Activated naive CD4-positive, alpha-beta T cell treated with Interleukin-2 at 50 U/mL for 16 hours (primary cell): ENCODE measurements around the gene TOR3A.
"Not testable (repeated sequence)": the region's sequence is repeated elsewhere in the genome, so short reads cannot be mapped to it uniquely, and the experiment has no call there.

Experiments
- DNase-seq: peaks from one replicate; pipeline ENCODE4 v3.0.0-alpha.2; 2020

The TOR3A gene, protein sequence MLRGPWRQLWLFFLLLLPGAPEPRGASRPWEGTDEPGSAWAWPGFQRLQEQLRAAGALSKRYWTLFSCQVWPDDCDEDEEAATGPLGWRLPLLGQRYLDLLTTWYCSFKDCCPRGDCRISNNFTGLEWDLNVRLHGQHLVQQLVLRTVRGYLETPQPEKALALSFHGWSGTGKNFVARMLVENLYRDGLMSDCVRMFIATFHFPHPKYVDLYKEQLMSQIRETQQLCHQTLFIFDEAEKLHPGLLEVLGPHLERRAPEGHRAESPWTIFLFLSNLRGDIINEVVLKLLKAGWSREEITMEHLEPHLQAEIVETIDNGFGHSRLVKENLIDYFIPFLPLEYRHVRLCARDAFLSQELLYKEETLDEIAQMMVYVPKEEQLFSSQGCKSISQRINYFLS

DNA sequence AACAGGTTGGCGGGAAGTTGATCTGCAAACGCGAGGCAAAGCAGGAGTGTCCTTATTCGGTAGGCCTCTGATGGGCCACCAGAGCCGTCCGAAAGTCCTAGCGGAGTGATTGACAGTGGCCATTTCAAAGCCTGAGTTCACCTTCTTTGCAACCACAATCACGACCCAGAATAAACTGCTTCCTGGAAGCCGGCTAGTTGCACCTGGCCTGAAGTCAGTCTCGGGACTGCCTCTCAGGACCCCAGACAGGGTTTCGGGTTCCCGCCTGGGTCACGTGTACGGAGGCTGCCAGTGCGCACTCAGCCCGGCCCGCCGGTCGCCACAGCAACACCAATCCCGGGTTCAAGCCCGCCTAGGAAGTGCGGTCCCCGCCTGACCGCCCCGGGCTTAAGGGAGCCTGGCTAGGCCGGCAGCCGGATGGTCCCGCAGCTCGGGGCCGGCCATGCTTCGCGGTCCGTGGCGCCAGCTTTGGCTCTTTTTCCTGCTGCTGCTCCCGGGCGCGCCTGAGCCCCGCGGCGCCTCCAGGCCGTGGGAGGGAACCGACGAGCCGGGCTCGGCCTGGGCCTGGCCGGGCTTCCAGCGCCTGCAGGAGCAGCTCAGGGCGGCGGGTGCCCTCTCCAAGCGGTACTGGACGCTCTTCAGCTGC, at the start of gene TOR3A:
Gene TOR3A (plus strand): TSS at position 384 of the 646 bp plus-strand sequence. CDS start 59 bp downstream, at position 443.
- peak; percentile 79 for DNase-seq

DNA sequence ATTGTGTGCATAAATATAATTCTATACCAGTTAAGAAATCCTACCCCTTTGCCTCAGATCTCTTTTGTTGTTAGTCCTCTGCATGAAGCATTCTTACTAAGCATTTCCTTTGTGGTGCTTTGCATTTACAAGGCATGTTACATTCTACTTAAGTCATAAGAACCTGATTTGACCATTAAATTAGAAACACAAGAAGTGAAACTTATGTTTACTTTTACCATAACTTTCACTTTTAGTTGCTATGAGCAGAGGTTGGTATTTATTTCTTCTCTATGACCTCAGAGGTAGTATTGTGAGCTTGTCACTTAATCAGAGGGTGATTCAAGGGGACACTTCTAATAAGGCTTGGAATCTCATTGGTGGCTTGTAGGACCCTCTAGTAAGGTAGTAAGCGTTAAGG, 47.1 kb upstream of the TOR3A start:
- no peak for DNase-seq

DNA sequence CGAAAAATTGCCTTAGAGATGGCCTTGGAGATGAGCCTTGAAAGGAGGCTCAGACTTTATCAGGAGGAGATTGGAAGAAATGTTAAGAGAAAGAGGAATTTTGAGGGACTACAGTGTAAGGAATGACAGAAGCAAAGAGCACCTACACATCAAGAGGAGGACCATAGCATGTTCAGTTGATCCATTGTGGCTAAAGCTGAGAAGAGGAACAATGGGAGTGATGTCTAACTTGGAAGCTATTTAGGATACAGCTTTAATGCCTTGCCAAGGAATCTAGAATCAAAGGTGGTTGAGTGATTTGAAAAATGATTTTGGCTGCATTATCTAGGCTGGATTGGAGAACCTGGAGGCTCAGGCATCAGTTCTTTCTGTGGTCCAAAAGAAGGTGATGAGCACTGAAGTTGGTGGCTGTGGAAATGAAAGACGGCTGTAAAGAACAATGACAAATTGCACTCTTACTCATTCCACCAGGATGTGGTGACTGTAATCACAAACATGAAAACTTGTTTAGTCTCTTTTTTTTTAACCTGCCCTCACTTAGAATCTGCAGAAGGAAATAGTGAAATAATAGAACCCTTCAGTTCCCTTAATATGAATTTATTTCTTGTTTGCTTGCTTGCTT, 44.9 kb upstream of the TOR3A start:
- peak; percentile 14 for DNase-seq

DNA sequence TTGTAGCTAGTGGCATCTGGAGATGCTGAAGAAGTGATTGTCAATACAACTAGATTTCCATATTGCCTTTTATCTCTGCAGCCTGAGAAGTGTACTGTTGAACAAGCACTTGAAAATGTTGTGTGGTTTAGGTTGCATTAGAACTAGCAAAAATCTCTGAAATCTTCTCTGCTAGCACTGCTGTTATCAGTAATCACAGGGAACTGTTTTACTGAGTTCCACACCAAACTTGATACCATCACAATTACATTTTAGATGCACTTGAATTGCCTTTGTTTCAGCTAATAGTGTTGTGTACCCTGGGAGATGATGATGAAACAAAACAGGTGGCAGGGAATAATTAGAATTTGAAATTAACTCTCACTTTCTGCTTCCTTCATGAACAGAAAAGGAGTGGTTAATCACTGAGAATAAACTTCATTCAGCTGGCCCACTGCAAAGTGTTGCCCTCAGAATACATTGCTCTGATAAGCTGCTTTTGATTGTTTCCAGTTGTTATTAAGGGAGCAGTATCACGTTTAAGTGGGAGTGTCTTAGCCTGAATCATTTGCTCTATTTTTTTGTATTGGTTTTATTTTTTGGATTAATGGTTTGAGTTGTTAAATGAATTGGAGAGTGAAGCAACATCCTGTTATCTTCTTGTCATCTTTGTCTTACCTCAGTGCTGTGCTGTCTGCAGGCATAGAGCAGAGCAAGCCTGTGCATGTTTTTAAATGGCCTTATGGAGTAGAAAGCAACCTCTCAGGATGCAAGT, 43.2 kb upstream of the TOR3A start:
- no peak for DNase-seq

DNA sequence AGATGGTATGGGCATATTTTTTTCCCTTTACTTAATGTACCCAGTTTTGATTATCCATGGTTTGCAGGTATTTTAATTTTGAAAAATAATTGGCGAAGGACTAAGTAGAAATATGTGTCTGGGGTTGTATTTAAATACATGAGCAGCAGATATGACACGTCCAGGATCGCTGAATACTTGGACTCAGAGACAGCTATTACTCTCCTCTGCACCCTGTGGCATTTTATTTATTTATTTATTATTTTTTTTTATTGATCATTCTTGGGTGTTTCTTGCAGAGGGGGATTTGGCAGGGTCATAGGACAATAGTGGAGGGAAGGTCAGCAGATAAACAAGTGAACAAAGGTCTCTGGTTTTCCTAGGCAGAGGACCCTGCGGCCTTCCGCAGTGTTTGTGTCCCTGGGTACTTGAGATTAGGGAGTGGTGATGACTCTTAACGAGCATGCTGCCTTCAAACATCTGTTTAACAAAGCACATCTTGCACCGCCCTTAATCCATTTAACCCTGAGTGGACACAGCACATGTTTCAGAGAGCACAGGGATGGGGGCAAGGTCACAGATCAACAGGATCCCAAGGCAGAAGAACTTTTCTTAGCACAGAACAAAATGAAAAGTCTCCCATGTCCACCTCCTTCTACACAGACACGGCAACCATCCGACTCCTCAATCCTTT, 42.2 kb upstream of the TOR3A start:
- DNase-seq: not testable (repeated sequence)

DNA sequence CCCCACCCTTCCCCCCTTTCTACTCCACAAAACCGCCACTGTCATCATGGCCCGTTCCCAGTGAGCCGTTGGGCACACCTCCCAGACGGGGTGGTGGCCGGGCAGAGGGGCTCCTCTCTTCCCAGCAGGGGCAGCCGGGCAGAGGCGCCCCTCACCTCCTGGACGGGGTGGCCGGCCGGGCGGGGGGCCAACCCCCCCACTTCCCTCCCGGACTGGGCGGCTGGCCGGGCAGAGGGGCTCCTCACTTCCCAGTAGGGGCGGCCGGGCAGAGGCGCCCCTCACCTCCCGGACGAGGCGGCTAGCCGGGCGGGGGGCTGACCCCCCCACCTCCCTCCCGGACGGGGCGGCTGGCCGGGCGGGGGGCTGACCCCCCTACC, 41.7 kb upstream of the TOR3A start:
- not testable (repeated sequence) for DNase-seq

DNA sequence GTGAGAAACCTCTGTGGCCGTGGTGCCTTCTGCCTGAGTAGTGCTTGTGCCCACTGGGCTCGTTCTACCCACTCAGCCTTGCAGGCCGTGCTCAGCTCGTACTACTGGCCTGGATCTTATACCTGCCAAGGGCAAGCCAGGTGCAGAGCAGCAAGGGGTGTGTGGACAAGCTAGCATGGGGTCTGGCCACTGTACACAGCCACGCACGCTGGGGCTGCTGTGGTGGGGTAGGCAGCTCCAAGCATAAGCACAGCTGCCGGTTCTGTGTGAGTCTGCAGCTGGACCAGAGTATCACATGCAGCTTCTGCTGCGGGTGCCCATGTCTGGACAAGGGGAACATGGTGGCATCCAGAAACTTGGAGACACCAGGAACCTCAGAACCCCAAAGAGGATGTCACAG, 39.8 kb upstream of the TOR3A start:
- DNase-seq: no peak

DNA sequence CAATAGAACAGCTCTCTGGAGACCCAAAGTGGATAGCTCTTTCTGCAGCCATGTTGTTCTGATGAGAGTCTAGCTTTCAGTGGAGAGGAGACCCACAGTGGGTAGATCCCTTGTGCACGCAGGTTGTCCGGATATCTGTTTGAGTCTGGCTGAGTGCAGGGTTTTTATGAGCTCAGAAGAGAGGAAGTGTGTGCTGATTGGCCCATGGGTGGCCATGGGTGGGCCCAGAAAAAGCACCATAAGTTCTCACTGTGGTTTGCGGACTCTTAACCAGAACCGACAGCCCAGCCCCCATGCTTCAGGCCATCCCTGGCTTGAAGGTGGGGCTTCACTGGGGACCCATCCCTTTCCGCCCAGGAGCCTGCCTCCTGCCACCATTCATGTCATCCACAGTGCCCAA, 39.2 kb upstream of the TOR3A start:
- no peak for DNase-seq

DNA sequence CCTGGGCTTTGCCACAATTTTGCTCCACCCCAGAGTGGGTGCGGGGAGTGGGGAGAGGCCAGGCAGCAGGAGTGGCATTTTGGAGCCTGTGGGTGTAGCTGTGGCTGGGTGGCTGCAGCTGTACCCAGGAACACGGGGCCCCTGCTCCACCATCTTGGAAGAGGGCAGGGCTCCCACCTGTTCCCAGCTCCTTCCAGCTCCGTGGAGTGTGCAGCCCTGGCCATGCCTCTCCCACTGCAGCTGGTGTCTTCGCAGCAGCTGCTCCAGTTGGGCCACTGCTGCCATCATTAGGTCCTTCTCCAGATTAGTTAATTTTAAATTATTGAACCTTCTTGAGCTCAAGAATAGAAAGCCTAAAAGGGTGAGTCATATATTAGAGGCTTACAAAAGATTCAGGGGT, 38.6 kb upstream of the TOR3A start:
- no peak for DNase-seq

DNA sequence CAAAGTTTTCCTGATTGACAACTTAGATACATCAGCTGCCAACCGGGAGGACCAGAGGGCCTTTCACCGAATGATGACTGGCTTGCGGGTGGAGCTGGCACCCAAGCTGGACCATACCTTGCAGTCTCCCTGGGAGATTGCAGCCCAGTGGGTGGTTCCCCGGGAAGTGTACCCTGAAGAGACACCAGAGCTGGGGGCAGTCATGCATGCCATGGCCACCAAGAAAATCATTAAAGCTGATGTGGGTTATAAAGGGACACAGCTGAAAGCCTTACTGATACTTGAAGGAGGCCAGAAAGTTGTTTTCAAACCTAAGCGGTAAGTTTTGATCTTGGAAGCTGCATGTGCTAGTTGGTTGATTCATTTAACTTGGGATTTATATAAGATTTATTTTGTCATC, 38.0 kb upstream of the TOR3A start:
- DNase-seq: no peak

DNA sequence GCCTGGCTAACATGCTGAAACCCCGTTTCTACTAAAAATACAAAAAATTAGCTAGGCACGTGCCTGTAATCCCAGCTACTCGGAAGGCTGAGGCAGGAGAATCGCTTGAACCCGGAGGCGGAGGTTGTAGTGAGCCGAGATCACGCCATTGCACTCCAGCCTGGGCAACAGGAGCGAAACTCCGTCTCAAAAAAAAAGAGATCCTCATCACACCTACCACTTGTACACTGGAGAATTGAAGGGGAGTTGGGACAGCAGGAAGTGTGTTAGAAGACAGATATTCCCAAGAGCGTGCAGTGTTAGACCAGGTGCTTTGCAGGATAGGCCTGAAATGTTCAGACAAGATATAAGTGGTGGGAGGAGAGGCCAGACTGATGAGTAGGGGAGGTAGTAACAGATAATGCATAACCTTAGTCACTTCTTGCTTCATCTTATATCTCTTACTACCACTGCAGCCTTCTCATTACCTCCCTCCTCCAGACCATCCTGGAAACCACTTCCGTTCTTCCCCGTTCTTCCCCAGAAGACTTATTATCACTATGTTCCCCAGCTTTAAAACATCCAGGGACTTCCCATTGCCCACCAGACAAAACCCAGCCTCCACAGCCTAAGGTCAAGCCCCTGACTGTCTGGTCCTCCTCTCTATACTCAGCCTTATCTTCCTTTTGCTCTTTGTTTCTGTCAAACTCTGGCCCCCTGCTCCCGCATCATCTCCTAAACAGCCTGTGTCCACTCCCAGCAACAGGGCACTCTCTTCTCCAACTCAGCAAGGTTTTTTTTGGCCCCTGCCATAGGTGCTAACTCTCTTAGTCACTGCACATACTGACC, 34.8 kb upstream of the TOR3A start:
- no peak for DNase-seq

DNA sequence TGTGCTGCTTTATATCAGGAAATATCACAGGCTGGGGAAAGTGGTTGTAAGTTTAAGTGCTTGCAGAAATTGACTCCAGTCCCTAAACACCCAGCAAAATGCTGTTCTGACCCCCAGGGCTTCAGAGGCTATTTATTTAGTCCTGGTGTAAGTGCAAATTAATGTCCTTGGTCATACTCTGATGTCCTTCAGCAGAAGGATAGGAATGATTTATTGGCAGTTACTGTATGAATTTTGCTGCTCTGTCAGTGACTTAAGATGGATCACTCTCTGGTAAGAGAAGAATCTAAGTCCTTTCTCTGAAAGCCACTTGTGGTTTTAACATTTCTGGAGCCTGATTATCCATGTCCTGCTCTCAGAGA, 34.3 kb upstream of the TOR3A start:
- DNase-seq: no peak

DNA sequence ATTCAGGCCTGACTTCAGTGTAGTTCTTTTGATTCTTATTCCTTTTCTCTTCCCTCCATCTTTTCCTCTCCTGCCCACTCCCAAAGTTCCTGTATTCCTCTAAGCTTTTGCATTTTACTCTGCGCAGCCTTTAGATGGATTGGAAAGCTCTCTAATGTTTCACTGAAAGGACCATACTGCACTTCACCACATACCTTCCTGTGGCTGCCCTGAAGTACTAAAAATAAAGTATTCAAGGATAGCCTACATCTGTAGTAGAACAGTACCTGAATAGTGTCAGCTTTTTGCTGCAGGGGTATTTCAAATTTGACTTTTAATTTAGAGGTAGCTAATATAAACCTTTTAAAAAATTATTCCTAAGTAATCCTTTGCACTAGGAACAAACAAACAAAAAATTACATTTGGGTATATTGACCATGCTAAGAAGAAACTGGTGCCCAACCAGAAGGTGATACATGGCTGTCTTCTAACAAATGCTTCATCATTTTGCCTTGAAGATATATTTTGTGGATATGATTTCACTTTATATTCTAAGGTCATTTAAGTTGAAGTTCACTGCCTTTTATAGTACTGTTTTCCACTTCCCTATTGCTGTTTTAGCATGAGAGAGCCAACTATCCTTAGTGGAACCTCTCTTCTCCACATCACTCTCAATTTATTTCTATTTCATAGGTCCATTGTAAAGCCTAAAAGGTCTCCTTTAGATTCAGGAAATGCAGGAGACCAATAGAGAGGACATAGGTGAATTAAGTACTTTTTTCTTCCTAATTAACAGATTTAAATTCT, 33.3 kb upstream of the TOR3A start:
- DNase-seq: no peak

DNA sequence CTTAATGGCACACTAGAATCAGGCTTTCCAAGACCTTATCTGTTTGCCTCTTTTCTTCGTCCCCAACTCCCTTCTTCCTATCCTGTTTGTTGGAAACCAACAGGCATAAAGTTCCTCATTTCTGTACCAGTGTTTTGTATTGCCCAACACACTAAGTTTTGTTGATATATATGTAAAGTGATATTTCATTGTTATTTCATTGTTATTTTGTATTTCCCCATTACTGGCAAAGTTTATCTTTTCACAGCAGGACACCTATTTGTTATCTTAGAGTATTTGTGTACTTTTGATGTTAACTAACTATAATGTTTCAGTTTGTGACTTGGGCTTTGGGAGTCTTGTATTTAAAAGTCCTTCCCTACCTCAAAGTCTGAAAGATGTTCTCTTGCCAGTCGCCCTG, 29.1 kb upstream of the TOR3A start:
- DNase-seq: no peak

DNA sequence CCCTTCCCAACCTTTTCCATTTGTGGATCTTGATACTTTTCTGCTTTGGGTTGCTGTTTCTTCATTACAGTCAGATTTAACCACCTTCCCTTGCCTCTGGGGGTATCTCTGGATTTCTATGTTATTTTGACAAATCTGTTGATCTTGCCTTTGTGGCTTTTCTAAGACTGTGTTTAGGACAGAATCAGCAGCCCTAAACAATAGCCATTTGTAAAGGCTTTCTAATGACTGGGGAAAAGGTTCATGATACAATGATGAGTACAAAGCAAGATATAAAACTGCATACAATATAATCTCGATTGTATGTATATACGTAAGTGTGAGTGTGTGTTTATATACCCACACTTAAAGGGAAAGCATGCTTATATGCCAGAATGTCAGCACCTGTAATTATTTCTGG, 28.4 kb upstream of the TOR3A start:
- DNase-seq: no peak

DNA sequence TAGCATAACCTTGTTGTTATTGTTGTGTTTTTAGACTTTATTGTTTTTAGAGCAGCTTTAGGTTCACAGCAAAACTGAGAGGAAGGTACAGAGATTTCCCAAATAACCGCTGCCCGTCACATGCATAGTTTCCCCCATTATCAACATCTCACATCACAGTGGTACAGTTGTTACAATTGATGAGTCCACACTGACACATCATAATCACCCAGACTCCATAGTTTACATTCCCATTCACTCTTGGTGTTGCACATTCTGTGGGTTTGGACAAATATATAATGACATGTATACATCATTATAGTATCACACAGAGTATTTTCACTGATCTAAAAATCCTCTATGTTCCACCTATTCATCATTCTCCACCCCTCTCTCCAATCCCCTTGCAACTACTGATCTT, 25.9 kb upstream of the TOR3A start:
- no peak for DNase-seq

DNA sequence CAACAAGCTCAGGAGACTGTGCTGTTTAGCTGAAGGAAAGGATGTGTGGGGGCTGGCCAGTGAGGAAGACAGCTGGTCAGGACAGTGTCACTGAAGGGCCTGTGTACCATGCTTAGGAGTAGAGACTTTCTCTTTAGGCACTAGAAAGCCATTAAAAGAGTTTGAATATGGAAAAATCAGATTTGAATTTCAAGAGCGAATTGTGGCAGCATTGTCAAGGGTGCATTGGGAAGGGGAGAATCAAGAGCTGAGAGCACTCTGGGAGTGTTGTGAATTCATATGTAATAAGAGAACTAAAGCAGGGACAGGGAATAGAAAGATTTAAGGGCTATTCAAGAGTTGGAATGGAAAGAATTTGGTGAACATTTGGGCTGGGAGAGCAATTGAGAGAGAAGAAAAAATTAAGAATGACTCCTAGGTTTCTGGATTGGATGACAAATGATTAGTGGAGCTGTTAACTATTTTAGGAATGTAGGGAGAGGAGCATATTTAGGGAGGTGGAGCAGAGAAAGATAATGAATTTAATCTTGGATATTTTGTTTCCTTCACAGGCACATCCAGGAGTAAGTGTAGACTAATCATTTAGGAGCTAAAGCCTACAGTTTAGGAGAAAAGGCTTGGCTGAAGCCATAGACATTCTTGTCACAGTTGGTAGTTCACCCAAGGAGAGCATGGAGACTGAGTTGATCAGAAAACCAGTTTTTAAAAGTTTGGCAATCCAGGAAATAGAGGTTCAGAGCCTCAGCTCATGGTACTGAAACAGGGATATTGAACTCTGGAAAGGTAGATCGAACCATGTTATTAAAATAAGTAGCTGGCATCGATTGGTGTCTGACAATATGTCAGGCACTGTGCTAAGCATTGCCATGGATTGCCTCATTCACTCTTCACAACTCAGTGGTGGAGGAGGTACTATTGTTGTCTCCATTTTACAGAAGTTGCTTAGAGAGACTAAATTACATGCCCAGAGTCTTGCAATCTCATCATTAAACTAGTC, 23.1 kb upstream of the TOR3A start:
- no peak for DNase-seq

DNA sequence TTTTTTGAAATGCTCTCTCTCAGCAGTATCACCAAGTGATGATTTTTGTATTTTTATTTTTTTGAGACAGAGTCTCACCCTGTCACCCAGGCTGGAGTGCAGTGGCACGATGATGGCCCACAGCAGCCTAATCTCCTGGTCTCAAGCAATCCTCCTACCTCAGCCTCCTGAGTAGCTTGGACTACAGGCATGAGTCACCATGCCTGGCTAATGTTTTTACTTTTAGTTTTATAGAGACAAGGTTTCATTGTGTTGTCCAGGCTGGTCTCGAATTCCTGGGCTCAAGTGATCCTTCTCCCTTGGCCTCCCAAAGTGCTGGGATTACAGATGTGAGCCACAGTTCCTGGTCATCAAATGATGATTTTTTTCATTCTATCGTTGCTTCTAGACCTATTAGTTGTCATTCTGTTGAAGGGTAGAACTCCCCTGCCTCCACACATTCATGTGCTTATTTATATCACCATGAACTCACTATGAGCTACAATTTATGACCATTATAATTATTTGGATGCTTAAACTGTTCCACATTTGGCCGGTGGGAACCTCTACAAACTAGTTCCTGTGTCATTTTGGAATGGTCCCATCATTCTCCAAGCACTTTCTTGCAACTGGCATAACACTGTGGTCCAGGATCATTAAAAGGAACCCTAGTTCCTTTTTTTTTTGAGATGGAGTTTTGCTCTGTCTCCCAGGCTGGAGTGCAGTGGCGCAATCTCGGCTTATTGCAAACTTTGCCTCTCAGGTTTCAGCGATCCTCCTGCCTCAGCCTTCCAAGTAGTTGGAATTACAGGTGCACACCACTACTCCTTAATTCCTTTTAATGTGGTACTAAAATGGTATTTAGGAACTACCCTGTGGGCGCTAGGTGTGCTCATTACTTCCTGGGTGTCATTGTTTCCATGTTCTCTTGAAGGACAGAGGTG, 20.2 kb upstream of the TOR3A start:
- no peak for DNase-seq

DNA sequence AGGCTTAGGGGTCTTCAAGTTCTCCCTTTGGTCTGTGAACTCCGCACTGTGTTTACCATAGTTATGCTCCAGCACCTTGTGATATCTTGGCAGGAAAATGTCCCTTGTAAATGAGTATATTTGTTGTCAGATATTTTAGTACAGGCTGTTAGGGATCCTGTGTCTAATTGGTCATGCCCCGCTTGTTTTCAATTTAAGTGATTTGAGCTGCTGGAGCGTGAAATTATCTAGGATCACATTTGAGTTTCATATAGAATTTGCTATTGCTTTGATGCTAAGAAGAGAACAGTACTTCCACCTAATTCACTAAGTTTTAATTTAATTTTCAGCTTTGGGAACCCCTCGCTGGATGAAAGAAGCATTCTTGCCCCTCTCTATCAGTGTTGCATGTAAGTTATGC, 15.4 kb upstream of the TOR3A start:
- no peak for DNase-seq
